ENCODE data around the gene EIF2S2. TPM values are rescaled to one million over a fixed set of nuclear protein-coding genes. Genes with fewer than 3 reads are reported as not detected.
A peak's percentile ranks its signal among the peaks of the same experiment; 100 is the strongest.

The EIF2S2 gene
- polyA plus RNA-seq, 3 donors: 18.8 to 20.1 (median 18.9) TPM

DNA sequence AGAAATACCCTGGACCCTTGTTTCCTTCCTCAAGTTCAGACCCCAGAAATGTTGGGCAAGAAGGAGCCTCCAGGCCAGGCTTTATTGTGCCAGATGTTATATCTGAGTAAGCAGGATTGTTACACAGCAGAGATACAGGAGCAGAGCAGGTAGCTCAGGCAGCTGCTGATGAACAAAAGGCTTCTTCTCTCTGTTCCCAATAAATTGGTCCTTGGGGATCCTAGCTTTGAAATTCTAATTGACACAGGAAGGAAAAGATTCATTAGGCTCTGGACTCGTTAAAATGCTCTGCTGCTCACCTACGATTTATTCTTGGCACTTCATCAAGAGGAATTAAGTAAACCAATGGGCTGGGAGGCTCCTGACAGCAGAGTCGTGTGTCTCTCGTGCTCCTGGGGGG is 64.1 kb downstream of the EIF2S2 start:
- Mint-ChIP-seq H3K4me1 (peaks cover 43% of the 10 kb centered on the region), H3K9me3 (no peaks in the 10 kb centered on the region), H3K4me3 (no peak overlapping the region), H3K27me3 (ENCODE audit: low read depth in 3 of 3) (no peaks in the 10 kb centered on the region), H3K27ac (peak overlapping the region in 2 of 7 donors; percentile 6 to 59), H3K36me3 (peaks cover 14 to 30% of the 10 kb centered on the region in 2 donors)
- Histone ChIP-seq H3K36me3 (replicated peaks in 1 of 2; ENCODE audit: control insufficient read depth in 1 of 2, insufficient read depth in 2 of 2, low read length in 2 of 2) (peaks cover 4 to 42% of the 10 kb centered on the region in 2 donors), H3K9me3 (replicated peaks in 1 of 2; ENCODE audit: control insufficient read depth in 1 of 2, insufficient read depth in 1 of 2, low read length in 2 of 2) (no peaks in the 10 kb centered on the region), H3K9ac (ENCODE audit: insufficient read depth, low read length, poor library complexity, severe bottlenecking) (no peak overlapping the region), H3K27ac (ENCODE audit: low read depth in 1 of 2, low read length in 2 of 2) (no peak overlapping the region), H3K79me2 (ENCODE audit: insufficient read depth, low read length) (peaks cover 100% of the 10 kb centered on the region), H2AFZ (ENCODE audit: insufficient read depth, low read depth, low read length, poor library complexity, severe bottlenecking) (no peak overlapping the region), H3K27me3 (ENCODE audit: control insufficient read depth in 2 of 2, insufficient read depth in 2 of 2, low read length in 2 of 2) (no peaks in the 10 kb centered on the region), H3K4me3 (replicated peaks in 1 of 3; ENCODE audit: low read depth in 2 of 3, low read length in 3 of 3) (no peak overlapping the region), H3K4me1 (ENCODE audit: control insufficient read depth in 1 of 2, insufficient read depth in 2 of 2, low read length in 2 of 2) (peaks cover 0 to 5% of the 10 kb centered on the region in 2 donors), H4K20me1 (ENCODE audit: insufficient read depth, low read length) (peaks cover 100% of the 10 kb centered on the region), H3K4me2 (replicated peaks; ENCODE audit: extremely low read depth, low read length, poor library complexity, severe bottlenecking) (no peak overlapping the region)
- no CpG with 5 or more reads among the region's 4 CpGs for WGBS (ENCODE audit: insufficient coverage)
- intact Hi-C loops (cut with micrococcal nuclease): no loop called here
- TF ChIP-seq, protein P1, sequence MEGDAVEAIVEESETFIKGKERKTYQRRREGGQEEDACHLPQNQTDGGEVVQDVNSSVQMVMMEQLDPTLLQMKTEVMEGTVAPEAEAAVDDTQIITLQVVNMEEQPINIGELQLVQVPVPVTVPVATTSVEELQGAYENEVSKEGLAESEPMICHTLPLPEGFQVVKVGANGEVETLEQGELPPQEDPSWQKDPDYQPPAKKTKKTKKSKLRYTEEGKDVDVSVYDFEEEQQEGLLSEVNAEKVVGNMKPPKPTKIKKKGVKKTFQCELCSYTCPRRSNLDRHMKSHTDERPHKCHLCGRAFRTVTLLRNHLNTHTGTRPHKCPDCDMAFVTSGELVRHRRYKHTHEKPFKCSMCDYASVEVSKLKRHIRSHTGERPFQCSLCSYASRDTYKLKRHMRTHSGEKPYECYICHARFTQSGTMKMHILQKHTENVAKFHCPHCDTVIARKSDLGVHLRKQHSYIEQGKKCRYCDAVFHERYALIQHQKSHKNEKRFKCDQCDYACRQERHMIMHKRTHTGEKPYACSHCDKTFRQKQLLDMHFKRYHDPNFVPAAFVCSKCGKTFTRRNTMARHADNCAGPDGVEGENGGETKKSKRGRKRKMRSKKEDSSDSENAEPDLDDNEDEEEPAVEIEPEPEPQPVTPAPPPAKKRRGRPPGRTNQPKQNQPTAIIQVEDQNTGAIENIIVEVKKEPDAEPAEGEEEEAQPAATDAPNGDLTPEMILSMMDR (IDR thresholded peaks at IDR 0.05): no peak
- no peak for DNase-seq

DNA sequence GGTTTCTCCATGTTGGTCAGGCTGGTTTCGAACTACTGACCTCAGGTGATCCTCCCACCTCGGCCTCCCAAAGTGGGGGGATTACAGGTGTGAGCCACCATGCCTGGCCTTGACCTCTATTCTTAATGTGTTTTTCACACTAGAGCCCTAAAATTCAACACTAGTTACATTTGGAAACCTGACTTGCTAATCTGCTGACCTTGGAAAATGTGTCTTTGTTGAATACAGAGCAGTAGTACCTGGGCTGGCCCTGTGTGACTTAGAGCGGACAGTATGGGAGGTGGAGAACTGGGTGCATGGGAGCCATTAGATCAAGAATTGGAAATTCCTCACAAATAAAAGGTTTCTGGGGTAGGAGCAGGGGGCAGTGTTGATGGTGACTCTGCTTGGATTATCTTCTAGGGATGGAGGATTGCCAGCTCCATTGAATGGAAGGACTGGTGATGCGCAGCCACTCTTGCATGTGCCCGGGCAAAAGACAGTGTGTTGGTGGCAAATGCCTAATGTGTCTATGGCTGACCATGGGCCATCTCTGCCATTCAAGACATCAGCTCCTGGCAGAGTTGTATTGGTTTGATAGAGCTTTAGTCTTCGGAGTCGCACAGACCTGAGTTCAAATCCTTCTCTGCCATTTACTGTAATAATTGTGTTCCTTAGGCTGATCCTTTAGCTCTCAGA is 64.9 kb downstream of the EIF2S2 start:
- Histone ChIP-seq H2AFZ (ENCODE audit: insufficient read depth, low read depth, low read length, poor library complexity, severe bottlenecking) (no peak overlapping the region), H3K4me1 (ENCODE audit: control insufficient read depth in 1 of 2, insufficient read depth in 2 of 2, low read length in 2 of 2) (peaks cover 0 to 5% of the 10 kb centered on the region in 2 donors), H4K20me1 (ENCODE audit: insufficient read depth, low read length) (peaks cover 100% of the 10 kb centered on the region), H3K79me2 (ENCODE audit: insufficient read depth, low read length) (peaks cover 100% of the 10 kb centered on the region), H3K27me3 (ENCODE audit: control insufficient read depth in 2 of 2, insufficient read depth in 2 of 2, low read length in 2 of 2) (no peaks in the 10 kb centered on the region), H3K27ac (ENCODE audit: low read depth in 1 of 2, low read length in 2 of 2) (no peak overlapping the region), H3K9ac (ENCODE audit: insufficient read depth, low read length, poor library complexity, severe bottlenecking) (no peak overlapping the region), H3K4me2 (replicated peaks; ENCODE audit: extremely low read depth, low read length, poor library complexity, severe bottlenecking) (no peak overlapping the region), H3K9me3 (replicated peaks in 1 of 2; ENCODE audit: control insufficient read depth in 1 of 2, insufficient read depth in 1 of 2, low read length in 2 of 2) (no peaks in the 10 kb centered on the region), H3K4me3 (replicated peaks in 1 of 3; ENCODE audit: low read depth in 2 of 3, low read length in 3 of 3) (no peak overlapping the region), H3K36me3 (replicated peaks in 1 of 2; ENCODE audit: control insufficient read depth in 1 of 2, insufficient read depth in 2 of 2, low read length in 2 of 2) (peaks cover 4 to 46% of the 10 kb centered on the region in 2 donors)
- Mint-ChIP-seq H3K36me3 (peaks cover 14 to 30% of the 10 kb centered on the region in 2 donors), H3K4me1 (peaks cover 38% of the 10 kb centered on the region), H3K27me3 (ENCODE audit: low read depth in 3 of 3) (no peaks in the 10 kb centered on the region), H3K27ac (peak overlapping the region in 4 of 7 donors; percentile 4 to 61 (median 46)), H3K9me3 (no peaks in the 10 kb centered on the region), H3K4me3 (no peak overlapping the region)
- DNase-seq: no peak
- TF ChIP-seq, protein P1 (IDR thresholded peaks at IDR 0.05): no peak
- WGBS (ENCODE audit: insufficient coverage): 100% methylated on average over 4 of the region's 7 CpGs
- intact Hi-C loops (cut with micrococcal nuclease): no loop called here

All from CD14-positive monocyte (primary cell).